HepG2 (cell line): ENCODE data around the gene HSPB8. TPM values are rescaled to one million over a fixed set of nuclear protein-coding genes. Genes with fewer than 3 reads are reported as not detected.

Experiments
- ATAC-seq: fragments of 200-7000 bp; cut with Tn5 transposase; 3 replicates; pipeline ENCODE4 v1.9.1; 2020; ENCODE audit warnings: mild to moderate bottlenecking, moderate library complexity
- BruUV-seq: library from RNA; stranded (reverse); fragments of 400-500 nt; replicated peaks from 2 replicates; lab custom pipeline; 2021; lab: Mats Ljungman, UMichigan
- CTCF ChIA-PET: fragments of 300-600 bp; formaldehyde crosslinking; extraction: SDS; loops from one replicate; lab custom pipeline; 2021; ENCODE audit warnings: low total read pairs, inconsistent platforms, low intra/inter-chr PET ratio; lab: Yijun Ruan, JAX
- POLR2A ChIA-PET: fragments of 350-600 bp; sonication (Branson Sonifier 250); formaldehyde crosslinking; loops from one replicate; lab custom pipeline; 2020; ENCODE audit warnings: antibody characterized with exemption, inconsistent platforms; lab: Yijun Ruan, JAX
- DNase-seq: peaks from one replicate; pipeline ENCODE4 v3.0.0-alpha.2; 2015; ENCODE audit warnings: low spot score
- FAIRE-seq: peaks from 3 replicates; lab custom pipeline; 2011; peaks lifted over from hg19 to GRCh38; lab: Jason Lieb, UNC
- H2AFZ ChIP-seq: one replicate; pipeline ENCODE4 v1.6.1; 2011; ENCODE audit warnings: low read length, inconsistent platforms
- H3K27ac ChIP-seq: fragments of 300-600 bp; 3 replicates; pipeline ENCODE4 v1.8.0; 2011; ENCODE audit warnings: mixed run types, mild to moderate bottlenecking, mixed read lengths, low read length, inconsistent platforms; ENCODE audit not compliant: insufficient read depth; ENCODE audit errors: extremely low read length
- H3K27me3 ChIP-seq, 2 experiments: fragments of 200-600 bp in 1 of 2; 2 replicates in 1 of 2; 3 replicates in 1 of 2; pipeline versions ENCODE4 v1.6.0 to v1.8.0; 2011; ENCODE audit warnings: low read length in 2 of 2, mild to moderate bottlenecking in 2 of 2, moderate library complexity in 2 of 2, inconsistent platforms in 1 of 2; ENCODE audit not compliant: insufficient read depth in 2 of 2, control insufficient read depth in 1 of 2
- H3K36me3 ChIP-seq, 2 experiments: fragments of 200-600 bp in 1 of 2; replicated peaks in 1 of 2; 2 replicates in 1 of 2; 3 replicates in 1 of 2; pipeline versions ENCODE4 v1.5.1 to v1.8.0; 2011; ENCODE audit warnings: low read length in 2 of 2, inconsistent platforms in 1 of 2; ENCODE audit not compliant: insufficient read depth in 2 of 2, control insufficient read depth in 1 of 2
- H3K4me1 ChIP-seq: 2 replicates; pipeline ENCODE4 v1.5.1; 2012; ENCODE audit warnings: low read length, inconsistent platforms; ENCODE audit not compliant: insufficient read depth
- H3K4me2 ChIP-seq: 2 replicates; pipeline ENCODE4 v1.6.0; 2011; ENCODE audit warnings: low read depth, low read length, inconsistent platforms
- H3K4me3 ChIP-seq, 3 experiments: fragments of 200-600 bp in 1 of 3; sonication (generic), shearing (Covaris generic) in 1 of 3; replicated peaks in 1 of 3; 2 replicates each; pipeline ENCODE4 v1.5.1; 2011 to 2016; ENCODE audit warnings: low read length in 3 of 3, inconsistent platforms in 2 of 3, low read depth in 2 of 3, mild to moderate bottlenecking in 2 of 3, control low read depth in 1 of 3, mixed read lengths in 1 of 3; ENCODE audit not compliant: insufficient read depth in 1 of 3
- H3K79me2 ChIP-seq: one replicate; pipeline ENCODE4 v1.6.1; 2011; ENCODE audit warnings: low read length, inconsistent platforms; ENCODE audit not compliant: insufficient read depth
- H3K9ac ChIP-seq: 2 replicates; pipeline ENCODE4 v1.6.0; 2011; ENCODE audit warnings: mild to moderate bottlenecking, low read depth, low read length, inconsistent platforms; ENCODE audit not compliant: insufficient read depth
- H3K9me3 ChIP-seq: 2 replicates; pipeline ENCODE4 v1.5.1; 2012; ENCODE audit warnings: mild to moderate bottlenecking, low read length
- H4K20me1 ChIP-seq: 2 replicates; pipeline ENCODE4 v1.6.0; 2011; ENCODE audit warnings: inconsistent platforms, mild to moderate bottlenecking, low read length, moderate library complexity; ENCODE audit not compliant: insufficient read depth
- ATF7 ChIP-seq, 2 experiments: fragments of 450-650 bp in 1 of 2; sonication (generic) in 1 of 2; formaldehyde crosslinking in 1 of 2; IDR thresholded peaks; 2 replicates each; pipeline versions ENCODE4 v1.4.0 to v1.6.1; 2016 to 2020; ENCODE audit warnings: antibody characterized with exemption in 1 of 2, mild to moderate bottlenecking in 1 of 2, missing genetic modification reagents in 1 of 2
- BRCA1 ChIP-seq: sonication (generic); formaldehyde crosslinking; IDR thresholded peaks from 2 replicates; pipeline ENCODE4 v1.4.0; 2020; ENCODE audit warnings: missing genetic modification reagents
- CSRNP1 ChIP-seq: sonication (generic); formaldehyde crosslinking; IDR thresholded peaks from 2 replicates; pipeline ENCODE4 v1.8.1; 2023; ENCODE audit warnings: mild to moderate bottlenecking, missing genetic modification reagents
- ELF3 ChIP-seq: IDR thresholded peaks from 2 replicates; pipeline ENCODE4 v1.6.1; 2016; ENCODE audit warnings: missing genetic modification reagents, missing compliant biosample characterization
- HIC2 ChIP-seq: sonication (generic); formaldehyde crosslinking; IDR thresholded peaks from 2 replicates; pipeline ENCODE4 v1.9.0; 2022; ENCODE audit warnings: low read depth, missing genetic modification reagents
- HNRNPUL1 ChIP-seq: fragments of 200-400 bp; formaldehyde crosslinking; IDR thresholded peaks from 2 replicates; pipeline ENCODE4 v1.6.1; 2017; ENCODE audit warnings: low read depth, mild to moderate bottlenecking, low read length, moderate library complexity
- KLF13 ChIP-seq: sonication (generic); formaldehyde crosslinking; IDR thresholded peaks from 2 replicates; pipeline ENCODE4 v1.4.0; 2020; ENCODE audit warnings: mild to moderate bottlenecking, missing genetic modification reagents
- KLF16 ChIP-seq, 2 experiments: sonication (generic) in 1 of 2; formaldehyde crosslinking in 1 of 2; IDR thresholded peaks; 2 replicates each; pipeline versions ENCODE4 v1.6.1 to v1.8.0; 2016 to 2023; ENCODE audit warnings: missing genetic modification reagents in 2 of 2, missing compliant biosample characterization in 1 of 2
- PHF5A ChIP-seq: IDR thresholded peaks from one replicate; pipeline ENCODE4 v1.6.1; 2018; ENCODE audit warnings: low read depth, missing genetic modification reagents; ENCODE audit not compliant: unreplicated experiment
- PLRG1 ChIP-seq: fragments of 450-650 bp; conservative IDR thresholded peaks from 2 replicates; pipeline ENCODE4 v1.6.1; 2016
- RNF2 ChIP-seq: fragments of 450-650 bp; conservative IDR thresholded peaks from 2 replicates; pipeline ENCODE4 v1.6.1; 2016; ENCODE audit warnings: low read depth
- SMAD3 ChIP-seq: sonication (generic); formaldehyde crosslinking; IDR thresholded peaks from 2 replicates; pipeline ENCODE4 v1.4.0; 2020; ENCODE audit warnings: missing genetic modification reagents
- TGIF2 ChIP-seq: IDR thresholded peaks from 2 replicates; pipeline ENCODE4 v1.6.1; 2016; ENCODE audit warnings: control low read depth, missing compliant biosample characterization
- ZBTB14 ChIP-seq: sonication (generic); formaldehyde crosslinking; IDR thresholded peaks from 2 replicates; pipeline ENCODE4 v1.4.0; 2020; ENCODE audit warnings: missing genetic modification reagents
- ZNF557 ChIP-seq: sonication (generic); formaldehyde crosslinking; IDR thresholded peaks from 2 replicates; pipeline ENCODE4 v1.4.0; 2020; ENCODE audit warnings: missing genetic modification reagents
- ZNF691 ChIP-seq: sonication (generic); formaldehyde crosslinking; IDR thresholded peaks from 2 replicates; pipeline ENCODE4 v1.4.0; 2020; ENCODE audit warnings: missing genetic modification reagents, low read depth, mild to moderate bottlenecking, borderline replicate concordance
- WGBS: methylation state at CpG from one replicate; pipeline ENCODE4 v1.1.6; 2017; ENCODE audit warnings: low lambda C conversion rate; 5-methylcytosine and 5-hydroxymethylcytosine counted together
- in situ Hi-C: cut with HindIII; loops from 2 replicates; pipeline ENCODE4 v1.10.0; 2017; ENCODE audit warnings: low pct_unique_long_range_greater_than_20kb; ENCODE audit not compliant: extremely low pct_ligation_motif_present
- intact Hi-C: fragments of 100-400 bp; cut with micrococcal nuclease; formaldehyde crosslinking; loops from one replicate; pipeline ENCODE4 v1.10.0; 2022; ENCODE audit not compliant: unreplicated experiment
- polyA plus RNA-seq, 8 experiments: library from polyadenylated mRNA; depleted of rRNA in 3 of 8; stranded (reverse) in 7 of 8; unstranded in 1 of 8; fragments of >200 nt; fragmentation: Illumina TruSeq in 4 of 8; extraction: Trizol in 4 of 8; gene quantifications; 2 replicates each; pipeline versions ENCODE4 v1.2.1 to v1.2.3, GENCODE V29; 2011 to 2016; ENCODE audit warnings: low read depth in 4 of 8, missing spikeins in 1 of 8, mixed read lengths in 1 of 8; ENCODE audit not compliant: insufficient read depth in 1 of 8
- total RNA-seq, 5 experiments: library from RNA; depleted of rRNA; stranded (reverse); fragments of >200 nt; fragmentation: Illumina TruSeq; extraction: Trizol; gene quantifications; 2 replicates each; pipeline ENCODE4 v1.2.3, GENCODE V29; 2016; ENCODE audit warnings: low read depth in 1 of 5
- TF ChIP-seq, protein P1 (sequence below): sonication (generic); formaldehyde crosslinking; IDR thresholded peaks from 2 replicates; pipeline ENCODE4 v1.8.0; 2022; ENCODE audit warnings: missing genetic modification reagents, mild to moderate bottlenecking, inconsistent platforms, borderline replicate concordance
- TF ChIP-seq, protein P2 (sequence below): IDR thresholded peaks from 2 replicates; pipeline ENCODE4 v1.6.1; 2016; ENCODE audit warnings: missing genetic modification reagents, missing compliant biosample characterization

Gene HSPB8
- total and polyA plus RNA-seq, 2 of the 13 experiments (the other 11 are each of a cell fraction or from before 2014, with no cell fraction given) = 0.49 to 0.54 TPM

DNA sequence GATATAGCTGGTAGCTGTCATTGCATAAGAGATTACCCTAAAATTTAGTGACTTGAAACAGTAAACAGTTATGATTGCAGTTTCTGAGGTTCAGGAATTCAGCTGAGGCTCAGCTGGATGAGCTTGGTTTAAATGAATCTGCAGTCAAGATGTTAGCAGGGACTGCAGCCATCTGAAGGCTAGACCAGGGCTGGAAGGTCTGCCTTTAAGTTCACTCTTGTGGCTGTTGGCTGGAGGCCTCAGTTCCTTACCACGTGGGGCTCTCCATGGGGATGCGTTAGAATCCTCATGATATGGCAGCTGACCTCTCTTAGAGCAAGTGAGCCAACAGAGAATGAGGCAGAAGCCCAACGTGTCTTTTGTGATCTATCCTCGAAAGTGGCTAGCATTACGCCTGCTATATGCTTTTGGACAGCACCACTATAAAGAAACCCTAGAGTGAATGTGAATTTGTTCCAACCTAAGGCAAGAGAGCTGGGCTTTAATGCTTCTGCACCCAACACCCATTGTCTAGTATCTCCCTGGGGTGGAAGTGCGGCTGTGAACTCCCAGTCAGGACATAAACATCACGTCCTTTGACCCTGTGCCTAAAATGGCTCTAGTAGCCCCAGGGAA, 26.0 kb downstream of the HSPB8 start:
- ChIA-PET POLR2A (no interaction called here), CTCF (no interaction called here)
- in situ Hi-C loops = no loop called here
- FAIRE-seq = no peak
- intact Hi-C loops = no loop called here
- Histone ChIP-seq H2AFZ (no peak overlapping the region), H3K9me3 (no peaks in the 10 kb centered on the region), H3K9ac (no peak overlapping the region), H3K4me3 (no peak overlapping the region), H3K27me3 (no peaks in the 10 kb centered on the region; a peak in 1 of 5 replicates), H3K4me1 (no peaks in the 10 kb centered on the region), H4K20me1 (no peaks in the 10 kb centered on the region), H3K36me3 (no peaks in the 10 kb centered on the region), H3K79me2 (no peaks in the 10 kb centered on the region), H3K4me2 (no peak overlapping the region), H3K27ac (no peak overlapping the region)
- DNase-seq = no peak
- ATAC-seq = no peak
- 36% methylated on average over 7 of the region's 7 CpGs for WGBS
- no TSS peak for BruUV-seq
- TF ChIP-seq BRCA1 (no peak), CSRNP1 (CRISPR knock-in tag) (no peak), KLF13 (CRISPR knock-in tag) (no peak), HNRNPUL1 (no peak), ZNF691 (CRISPR knock-in tag) (no peak), PLRG1 (no peak), KLF16 (CRISPR knock-in tag; IDR thresholded peaks at IDR 0.05) (no peak), ZBTB14 (CRISPR knock-in tag) (no peak), HIC2 (no peak), ATF7 (IDR thresholded peaks at IDR 0.05) (no peak), ATF7 (CRISPR knock-in tag; IDR thresholded peaks at IDR 0.05) (no peak), ZNF557 (no peak), RNF2 (no peak), SMAD3 (no peak), TGIF2 (CRISPR knock-in tag) (no peak), PHF5A (CRISPR knock-in tag) (no peak), ELF3 (CRISPR knock-in tag) (no peak)
- TF ChIP-seq, protein P1, sequence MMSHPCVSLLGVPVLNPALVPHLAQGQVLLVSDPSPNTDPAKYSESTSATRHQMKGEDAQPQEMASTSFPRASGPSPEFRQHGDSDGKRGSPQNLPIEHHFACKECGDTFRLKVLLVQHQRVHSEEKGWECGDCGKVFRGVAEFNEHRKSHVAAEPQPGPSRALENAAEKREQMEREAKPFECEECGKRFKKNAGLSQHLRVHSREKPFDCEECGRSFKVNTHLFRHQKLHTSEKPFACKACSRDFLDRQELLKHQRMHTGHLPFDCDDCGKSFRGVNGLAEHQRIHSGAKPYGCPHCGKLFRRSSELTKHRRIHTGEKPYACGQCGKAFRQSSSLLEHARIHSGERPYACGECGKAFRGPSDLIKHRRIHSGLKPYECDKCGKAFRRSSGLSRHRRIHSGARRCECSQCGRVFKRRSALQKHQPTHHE = no peak
- TF ChIP-seq, protein P2, sequence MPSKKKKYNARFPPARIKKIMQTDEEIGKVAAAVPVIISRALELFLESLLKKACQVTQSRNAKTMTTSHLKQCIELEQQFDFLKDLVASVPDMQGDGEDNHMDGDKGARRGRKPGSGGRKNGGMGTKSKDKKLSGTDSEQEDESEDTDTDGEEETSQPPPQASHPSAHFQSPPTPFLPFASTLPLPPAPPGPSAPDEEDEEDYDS (CRISPR knock-in tag) = no peak
